GM12873 (cell line): ENCODE data around the gene SPECC1.

Experiments
- TF ChIP-seq, protein P1 (sequence below): IDR thresholded peaks from 2 replicates; pipeline ENCODE4 v1.5.1; 2012; ENCODE audit warnings: low read depth, mild to moderate bottlenecking, moderate library complexity, low read length, control low read depth; ENCODE audit not compliant: insufficient read depth; ENCODE audit errors: missing control alignments

SPECC1 gene

DNA sequence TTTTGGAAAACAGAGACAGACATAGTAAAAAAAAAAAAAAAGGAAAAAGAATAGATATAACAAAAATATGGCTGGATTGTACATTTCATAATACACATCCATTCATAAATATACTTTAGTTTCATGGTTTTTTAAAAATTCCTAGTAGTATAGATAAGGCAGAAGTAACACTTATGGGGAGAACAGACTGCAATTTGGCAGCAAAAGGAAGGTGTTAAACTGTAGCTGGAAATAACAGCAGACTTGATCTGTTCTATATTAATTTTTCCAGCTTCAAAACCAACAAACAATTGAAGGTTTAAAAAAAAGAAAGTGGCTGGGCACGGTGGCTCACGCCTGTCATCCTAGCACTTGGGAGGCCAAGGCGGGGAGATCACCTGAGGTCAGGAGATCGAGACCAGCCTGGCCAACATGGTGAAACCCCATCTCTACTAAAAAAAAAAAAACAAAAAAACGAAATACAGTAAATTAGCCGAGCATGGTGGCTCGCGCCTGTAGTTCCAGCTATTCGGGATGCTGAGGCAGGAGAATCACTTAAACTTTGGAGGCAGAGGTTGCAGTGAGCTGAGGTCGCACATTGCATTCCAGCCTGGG, 191.8 kb downstream of the SPECC1 start:
- TF ChIP-seq, protein P1, sequence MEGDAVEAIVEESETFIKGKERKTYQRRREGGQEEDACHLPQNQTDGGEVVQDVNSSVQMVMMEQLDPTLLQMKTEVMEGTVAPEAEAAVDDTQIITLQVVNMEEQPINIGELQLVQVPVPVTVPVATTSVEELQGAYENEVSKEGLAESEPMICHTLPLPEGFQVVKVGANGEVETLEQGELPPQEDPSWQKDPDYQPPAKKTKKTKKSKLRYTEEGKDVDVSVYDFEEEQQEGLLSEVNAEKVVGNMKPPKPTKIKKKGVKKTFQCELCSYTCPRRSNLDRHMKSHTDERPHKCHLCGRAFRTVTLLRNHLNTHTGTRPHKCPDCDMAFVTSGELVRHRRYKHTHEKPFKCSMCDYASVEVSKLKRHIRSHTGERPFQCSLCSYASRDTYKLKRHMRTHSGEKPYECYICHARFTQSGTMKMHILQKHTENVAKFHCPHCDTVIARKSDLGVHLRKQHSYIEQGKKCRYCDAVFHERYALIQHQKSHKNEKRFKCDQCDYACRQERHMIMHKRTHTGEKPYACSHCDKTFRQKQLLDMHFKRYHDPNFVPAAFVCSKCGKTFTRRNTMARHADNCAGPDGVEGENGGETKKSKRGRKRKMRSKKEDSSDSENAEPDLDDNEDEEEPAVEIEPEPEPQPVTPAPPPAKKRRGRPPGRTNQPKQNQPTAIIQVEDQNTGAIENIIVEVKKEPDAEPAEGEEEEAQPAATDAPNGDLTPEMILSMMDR, result no peak

DNA sequence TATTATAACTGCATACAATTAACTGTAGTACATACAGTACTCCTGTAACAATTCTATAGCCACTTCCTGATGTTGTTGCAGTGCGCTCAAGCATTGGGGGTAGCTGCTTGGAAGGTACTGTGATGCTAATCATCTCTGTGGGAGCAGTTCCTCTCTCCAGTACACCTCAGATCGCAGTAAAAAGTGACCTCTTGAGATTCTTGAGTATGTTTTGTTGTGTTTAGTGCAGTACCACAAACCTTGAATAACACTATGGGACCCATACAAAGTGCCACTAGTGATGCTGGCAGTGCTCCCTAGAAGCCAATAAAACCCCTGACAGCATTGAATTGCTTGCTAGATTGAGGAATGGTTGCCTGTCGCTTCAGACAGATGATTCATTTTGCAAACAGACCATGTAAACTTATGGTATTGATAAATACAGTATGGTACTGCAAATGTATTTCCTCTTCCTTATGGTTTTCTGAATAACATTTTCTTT, 193.0 kb downstream of the SPECC1 start:
- TF ChIP-seq, protein P1, result no peak

DNA sequence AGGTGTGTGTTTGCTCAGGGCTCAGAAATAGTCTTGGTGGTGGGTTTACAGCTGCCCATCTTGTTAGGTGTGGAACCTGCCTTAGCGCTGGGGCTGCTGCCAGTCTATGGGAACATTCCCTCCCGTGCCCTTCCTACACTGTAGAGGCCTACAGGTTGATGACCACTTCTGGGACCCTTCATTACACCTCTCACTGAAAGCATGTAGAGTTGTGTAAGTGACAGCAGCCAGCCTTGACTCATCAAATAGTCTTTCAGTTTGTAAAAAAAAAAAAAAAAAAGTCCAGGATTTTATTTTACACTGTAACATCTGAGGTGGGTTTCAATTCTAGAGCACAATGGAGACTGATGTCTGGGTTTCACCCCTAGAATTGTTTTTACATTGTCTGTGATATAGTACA, 193.9 kb downstream of the SPECC1 start:
- TF ChIP-seq, protein P1, result no peak

DNA sequence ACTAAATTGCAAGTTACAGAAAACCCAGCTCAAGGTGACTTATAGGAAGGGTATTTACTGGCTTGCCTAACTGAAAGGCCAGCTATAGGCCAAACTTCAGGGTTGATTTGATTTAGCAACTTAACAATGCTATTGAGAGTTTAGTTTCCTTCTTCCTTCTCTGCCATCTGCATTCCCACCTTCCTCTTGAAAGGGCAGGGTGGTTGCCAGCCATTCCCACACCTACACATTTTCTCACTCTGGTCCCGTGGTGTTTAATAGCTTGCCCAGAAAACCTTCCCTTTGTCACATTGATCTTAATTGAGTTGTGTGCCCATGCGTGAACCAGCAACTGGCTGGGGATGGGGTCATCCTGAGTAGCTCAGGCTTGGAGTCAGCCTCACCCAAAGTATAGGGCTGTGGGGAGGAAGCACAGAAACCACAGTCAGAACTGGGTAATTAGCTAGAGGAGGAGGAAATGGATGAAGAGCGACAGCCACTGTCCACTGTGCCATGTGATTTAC, 194.7 kb downstream of the SPECC1 start:
- TF ChIP-seq, protein P1, result no peak

DNA sequence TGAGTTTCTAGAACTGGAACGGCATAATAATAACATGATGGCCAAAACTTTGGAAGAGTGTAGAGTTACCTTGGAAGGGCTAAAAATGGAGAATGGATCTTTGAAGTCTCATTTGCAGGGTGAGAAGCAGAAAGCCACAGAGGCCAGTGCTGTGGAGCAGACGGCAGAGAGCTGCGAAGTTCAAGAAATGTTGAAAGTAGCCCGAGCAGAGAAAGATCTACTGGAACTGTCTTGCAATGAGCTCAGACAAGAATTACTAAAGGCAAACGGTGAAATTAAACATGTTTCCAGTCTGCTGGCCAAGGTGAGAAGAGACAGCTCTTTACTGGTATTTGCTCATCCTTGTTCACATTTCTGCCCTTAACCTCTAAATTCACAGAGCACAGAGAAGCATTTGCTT, 196.4 kb downstream of the SPECC1 start:
- TF ChIP-seq, protein P1, result no peak

DNA sequence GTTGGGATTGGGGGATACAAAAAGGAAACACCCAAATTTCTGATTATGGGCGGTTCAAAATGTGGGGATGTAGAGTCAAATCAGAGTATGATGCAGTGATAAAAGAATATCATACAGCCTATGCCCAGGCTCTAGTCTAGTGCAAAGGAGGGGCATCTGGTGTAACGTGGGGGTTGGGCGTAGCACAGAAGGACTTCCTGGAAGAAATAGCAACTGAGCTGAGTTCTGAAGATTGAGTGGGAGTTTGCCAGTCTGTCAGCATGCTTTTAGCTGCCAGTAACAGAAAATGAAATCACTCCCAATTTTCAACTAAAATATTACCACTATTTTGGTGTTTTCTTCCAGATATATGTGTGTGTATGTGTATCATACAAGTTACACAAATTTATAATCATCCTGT, 196.9 kb downstream of the SPECC1 start:
- TF ChIP-seq, protein P1, result no peak

DNA sequence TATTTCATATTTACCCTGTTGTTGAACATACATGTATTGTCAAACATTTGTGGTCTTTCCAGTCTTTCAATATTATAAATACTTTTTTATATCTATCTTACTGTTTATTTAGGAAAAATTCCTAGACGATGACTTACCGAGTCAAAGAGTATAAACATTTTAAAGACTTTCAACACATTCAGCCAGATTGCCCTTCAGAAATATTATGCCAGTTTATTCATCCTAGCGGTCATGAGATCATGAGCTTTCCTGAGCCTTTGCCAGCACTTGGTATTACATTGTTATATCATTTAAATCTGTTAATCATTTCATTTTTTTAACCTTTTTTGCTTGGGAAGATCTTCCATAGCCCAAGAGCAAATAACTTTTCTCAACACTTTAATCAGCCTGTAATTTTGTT, 197.4 kb downstream of the SPECC1 start:
- TF ChIP-seq, protein P1, result no peak
